GM12872 (cell line): ENCODE measurements around the gene CORO2B.

ENCODE experiments used
- TF ChIP-seq, protein P1 (sequence below): IDR thresholded peaks from 3 replicates; pipeline ENCODE4 v1.5.1; 2011; ENCODE audit warnings: low read depth, mild to moderate bottlenecking, low read length, moderate library complexity; ENCODE audit not compliant: insufficient read depth

Gene CORO2B

GRCh38 chr15:68554721-68555678 is 23.8 kb upstream of the CORO2B start:
- TF ChIP-seq, protein P1, sequence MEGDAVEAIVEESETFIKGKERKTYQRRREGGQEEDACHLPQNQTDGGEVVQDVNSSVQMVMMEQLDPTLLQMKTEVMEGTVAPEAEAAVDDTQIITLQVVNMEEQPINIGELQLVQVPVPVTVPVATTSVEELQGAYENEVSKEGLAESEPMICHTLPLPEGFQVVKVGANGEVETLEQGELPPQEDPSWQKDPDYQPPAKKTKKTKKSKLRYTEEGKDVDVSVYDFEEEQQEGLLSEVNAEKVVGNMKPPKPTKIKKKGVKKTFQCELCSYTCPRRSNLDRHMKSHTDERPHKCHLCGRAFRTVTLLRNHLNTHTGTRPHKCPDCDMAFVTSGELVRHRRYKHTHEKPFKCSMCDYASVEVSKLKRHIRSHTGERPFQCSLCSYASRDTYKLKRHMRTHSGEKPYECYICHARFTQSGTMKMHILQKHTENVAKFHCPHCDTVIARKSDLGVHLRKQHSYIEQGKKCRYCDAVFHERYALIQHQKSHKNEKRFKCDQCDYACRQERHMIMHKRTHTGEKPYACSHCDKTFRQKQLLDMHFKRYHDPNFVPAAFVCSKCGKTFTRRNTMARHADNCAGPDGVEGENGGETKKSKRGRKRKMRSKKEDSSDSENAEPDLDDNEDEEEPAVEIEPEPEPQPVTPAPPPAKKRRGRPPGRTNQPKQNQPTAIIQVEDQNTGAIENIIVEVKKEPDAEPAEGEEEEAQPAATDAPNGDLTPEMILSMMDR, result no peak

DNA sequence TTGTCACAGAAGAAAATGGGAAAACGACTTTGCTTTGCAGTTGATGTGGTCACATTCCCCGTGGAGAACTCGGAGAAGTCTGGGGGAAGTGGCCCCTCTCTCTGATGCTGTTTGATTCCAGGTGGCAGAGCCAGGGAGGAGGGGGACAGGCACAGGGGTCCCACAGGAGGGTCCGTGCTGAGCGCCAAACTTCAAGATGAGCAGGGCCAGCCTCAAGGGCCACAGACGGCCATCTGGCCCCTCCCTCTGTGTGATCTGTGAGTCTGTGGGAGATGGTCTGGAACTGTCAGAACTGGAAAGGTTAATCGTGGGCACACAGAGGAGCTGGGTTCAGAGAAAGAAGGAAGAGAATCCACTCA is 23.1 kb upstream of the CORO2B start:
- TF ChIP-seq, protein P1, result no peak

GRCh38 chr15:68556139-68556990 is 22.4 kb upstream of the CORO2B start:
- TF ChIP-seq, protein P1, result no peak

- TF ChIP-seq, protein P1, result no peak
These were observed 21.1 kb upstream of the CORO2B start for GRCh38 chr15:68557469-68558317.

GRCh38 chr15:68558318-68559305 is 20.2 kb upstream of the CORO2B start:
- TF ChIP-seq, protein P1, result no peak
